Right atrium auricular region (tissue), 2 donors: Measurements from ENCODE around the gene BASP1. TPM values are rescaled to one million over a fixed set of nuclear protein-coding genes. Genes with fewer than 3 reads are reported as not detected.

Experiments used
- DNase-seq: peaks from one replicate; pipeline ENCODE4 v3.0.0-alpha.2; 2019; ENCODE audit warnings: low spot score
- H3K27ac ChIP-seq, 2 donors: fragments of 200-600 bp; sonication (generic); 1 replicate in 1 of 2; 2 replicates in 1 of 2; pipeline ENCODE4 v1.5.1; 2016 to 2019
- H3K27me3 ChIP-seq, 2 donors: fragments of 200-600 bp; sonication (generic); one replicate each; pipeline versions ENCODE4 v1.5.1 to v1.6.0; 2017 to 2019
- H3K36me3 ChIP-seq: fragments of 200-600 bp; sonication (generic); one replicate; pipeline ENCODE4 v1.5.1; 2016
- H3K4me1 ChIP-seq, 2 donors: fragments of 200-600 bp; sonication (generic); one replicate each; pipeline versions ENCODE4 v1.5.1 to v1.6.0; 2017 to 2019
- H3K4me3 ChIP-seq, 2 donors: fragments of 200-600 bp; sonication (generic); 1 replicate in 1 of 2; 2 replicates in 1 of 2; pipeline ENCODE4 v1.5.1; 2017 to 2019; ENCODE audit warnings: mild to moderate bottlenecking in 1 of 2, moderate library complexity in 1 of 2
- H3K9me3 ChIP-seq, 2 donors: fragments of 200-600 bp; sonication (generic); one replicate each; pipeline ENCODE4 v1.5.1; 2019
- CTCF ChIP-seq, 2 donors: fragments of 200-600 bp; sonication (generic); IDR thresholded peaks; one replicate each; pipeline ENCODE4 v1.5.1; 2019; ENCODE audit warnings: antibody characterized with exemption in 2 of 2
- total RNA-seq, 2 donors: library from RNA; depleted of rRNA; stranded (reverse); fragments of >200 nt; gene quantifications; one replicate each; pipeline ENCODE4 v1.1.0, GENCODE V29; 2016

BASP1 gene
- total RNA-seq, 2 donors from 2014 or later: 8.3 to 18.4 TPM

GRCh38 chr5:17227868-17228267 lies 10.4 kb downstream of the BASP1 start:
- no peak for TF ChIP-seq CTCF (IDR thresholded peaks at IDR 0.05)
- no peak for DNase-seq
- Histone ChIP-seq H3K4me1 (peaks cover 0 to 5% of the 10 kb centered on the region in 2 donors), H3K27me3 (no peaks in the 10 kb centered on the region), H3K27ac (no peak overlapping the region), H3K9me3 (no peaks in the 10 kb centered on the region), H3K36me3 (no peaks in the 10 kb centered on the region), H3K4me3 (no peak overlapping the region)

- Histone ChIP-seq H3K4me1 (peaks cover 0 to 5% of the 10 kb centered on the region in 2 donors), H3K27ac (no peak overlapping the region), H3K36me3 (no peaks in the 10 kb centered on the region), H3K27me3 (no peaks in the 10 kb centered on the region), H3K4me3 (no peak overlapping the region), H3K9me3 (no peaks in the 10 kb centered on the region)
- TF ChIP-seq CTCF (IDR thresholded peaks at IDR 0.05): no peak
- DNase-seq: no peak
These were observed 11.4 kb downstream of the BASP1 start for GRCh38 chr5:17228821-17229291.

- Histone ChIP-seq H3K9me3 (no peaks in the 10 kb centered on the region), H3K36me3 (no peaks in the 10 kb centered on the region), H3K27me3 (no peaks in the 10 kb centered on the region), H3K4me3 (no peak overlapping the region), H3K4me1 (peaks cover 0 to 5% of the 10 kb centered on the region in 2 donors), H3K27ac (no peak overlapping the region)
- DNase-seq: no peak
- no peak for TF ChIP-seq CTCF (IDR thresholded peaks at IDR 0.05)
These were observed 11.9 kb downstream of the BASP1 start for GRCh38 chr5:17229313-17229712.

GRCh38 chr5:17230191-17230590 lies 12.8 kb downstream of the BASP1 start:
- no peaks in the 10 kb centered on the region for H3K36me3 ChIP-seq
- no peak for TF ChIP-seq CTCF (IDR thresholded peaks at IDR 0.05)

GRCh38 chr5:17230808-17231525 lies 13.5 kb downstream of the BASP1 start:
- Histone ChIP-seq H3K4me3 (no peak overlapping the region), H3K27me3 (no peaks in the 10 kb centered on the region), H3K4me1 (peaks cover 0 to 5% of the 10 kb centered on the region in 2 donors), H3K27ac (no peak overlapping the region), H3K36me3 (no peaks in the 10 kb centered on the region), H3K9me3 (no peaks in the 10 kb centered on the region)
- DNase-seq: no peak
- TF ChIP-seq CTCF (IDR thresholded peaks at IDR 0.05): no peak

More at GRCh38 chr5:17230191-17230590, 12.8 kb downstream of the BASP1 start:
- no peaks in the 10 kb centered on the region for H3K27me3 ChIP-seq
- peaks cover 0 to 5% of the 10 kb centered on the region in 2 donors for H3K4me1 ChIP-seq
- no peaks in the 10 kb centered on the region for H3K9me3 ChIP-seq
- no peak for DNase-seq
- no peak overlapping the region for H3K4me3 ChIP-seq
- no peak overlapping the region for H3K27ac ChIP-seq
